Loucy (cell line): ENCODE measurements around the gene SMG6.
A peak's percentile ranks its signal among the peaks of the same experiment; 100 is the strongest.

Experiments
- CTCF ChIP-seq: fragments of 200-600 bp; sonication (generic); conservative IDR thresholded peaks from 2 replicates; pipeline ENCODE4 v1.5.1; 2014; ENCODE audit warnings: mild to moderate bottlenecking, antibody characterized with exemption, low read length
- EZH2phosphoT487 ChIP-seq: fragments of 200-600 bp; IDR thresholded peaks from 2 replicates; pipeline ENCODE4 v1.6.1; 2018; ENCODE audit warnings: antibody characterized with exemption, mild to moderate bottlenecking, moderate library complexity, borderline replicate concordance

GRCh38 chr17:2053380-2054261 is 250.0 kb downstream of the SMG6 start:
- TF ChIP-seq CTCF = peak; percentile 67
- no peak for TF ChIP-seq EZH2phosphoT487
